Activated T-cell treated with anti-CD3 and anti-CD28 coated beads, Interleukin-2, amount 50 U/mL, for 4 hours (primary cell): Measurements from ENCODE around the gene GALNT9. TPM values are rescaled to one million over a fixed set of nuclear protein-coding genes. Genes with fewer than 3 reads are reported as not detected.
"Not testable (repeated sequence)": the region's sequence is repeated elsewhere in the genome, so short reads cannot be mapped to it uniquely, and the experiment has no call there.

Experiments used
- ATAC-seq, 2 donors: fragments of 200-7000 bp; cut with Tn5 transposase; one replicate each; pipeline ENCODE4 v1.10.0; 2021
- DNase-seq: peaks from one replicate; pipeline ENCODE4 v3.0.0-alpha.2; 2020
- H3K27me3 Mint-ChIP-seq: one replicate; pipeline ENCODE4 v1.8.0; 2021; ENCODE audit warnings: low read depth, mixed read lengths
- H3K36me3 Mint-ChIP-seq: one replicate; pipeline ENCODE4 v1.8.0; 2022; ENCODE audit warnings: mixed read lengths; ENCODE audit not compliant: insufficient read depth
- H3K4me1 Mint-ChIP-seq: one replicate; pipeline ENCODE4 v1.8.0; 2021; ENCODE audit warnings: low read depth, mixed read lengths
- H3K4me3 Mint-ChIP-seq: one replicate; pipeline ENCODE4 v1.8.0; 2021; ENCODE audit warnings: mild to moderate bottlenecking, moderate library complexity, mixed read lengths
- H3K9me3 Mint-ChIP-seq: one replicate; pipeline ENCODE4 v1.8.0; 2021; ENCODE audit warnings: mixed read lengths
- total RNA-seq, 3 donors: library from RNA; stranded (reverse); gene quantifications; one replicate each; pipeline ENCODE4 v1.2.1, GENCODE V29; 2021

The GALNT9 gene
- total RNA-seq = under 1 TPM; 0.30 to 0.71 (median 0.34) TPM

DNA sequence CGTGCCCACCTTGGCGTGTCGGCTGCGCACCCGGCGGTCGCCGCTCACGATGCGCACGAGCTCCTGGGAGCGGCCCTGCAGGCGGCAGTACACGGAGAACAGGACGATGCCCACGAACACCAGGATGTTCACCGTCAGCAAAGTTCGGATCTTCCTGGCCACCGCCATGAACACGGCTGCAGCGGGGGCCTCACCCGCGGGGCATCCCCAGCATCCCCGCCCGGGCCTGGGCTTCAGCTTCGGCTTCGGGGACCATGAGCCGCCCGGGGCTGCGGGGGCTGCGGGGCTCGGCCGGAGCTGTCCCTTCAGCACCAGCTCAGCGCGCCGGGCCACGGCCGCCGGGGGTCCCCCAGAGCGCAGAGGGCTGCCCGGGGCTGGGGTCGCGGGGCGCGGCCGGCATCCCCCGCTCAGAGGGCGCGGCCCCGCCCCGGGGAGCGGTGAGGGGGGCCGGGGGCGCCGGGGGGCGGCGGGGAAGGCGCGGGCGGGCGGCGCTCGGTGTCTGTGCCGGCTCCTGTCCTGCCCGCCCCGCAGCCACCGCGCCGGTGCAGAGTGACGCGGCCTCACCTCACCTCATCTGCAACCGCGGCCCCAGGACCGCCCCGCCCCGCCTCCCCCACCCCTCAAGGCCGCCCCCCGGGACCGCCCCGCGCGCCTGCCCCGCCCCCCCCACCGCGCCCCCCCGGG lies at the start of gene GALNT9:
TSS of gene GALNT9 (minus strand) at position 554 of the 684 bp plus-strand sequence. CDS start at position 168, 386 bp downstream.
- DNase-seq (no peak), ATAC-seq (peak; percentile 23 to 34)
- Mint-ChIP-seq H3K4me1 (peaks cover 10% of the 10 kb centered on the region), H3K27me3 (peaks cover 50% of the 10 kb centered on the region), H3K36me3 (no peaks in the 10 kb centered on the region), H3K9me3 (no peaks in the 10 kb centered on the region), H3K4me3 (peak within 1 kb of the TSS; percentile 40)

DNA sequence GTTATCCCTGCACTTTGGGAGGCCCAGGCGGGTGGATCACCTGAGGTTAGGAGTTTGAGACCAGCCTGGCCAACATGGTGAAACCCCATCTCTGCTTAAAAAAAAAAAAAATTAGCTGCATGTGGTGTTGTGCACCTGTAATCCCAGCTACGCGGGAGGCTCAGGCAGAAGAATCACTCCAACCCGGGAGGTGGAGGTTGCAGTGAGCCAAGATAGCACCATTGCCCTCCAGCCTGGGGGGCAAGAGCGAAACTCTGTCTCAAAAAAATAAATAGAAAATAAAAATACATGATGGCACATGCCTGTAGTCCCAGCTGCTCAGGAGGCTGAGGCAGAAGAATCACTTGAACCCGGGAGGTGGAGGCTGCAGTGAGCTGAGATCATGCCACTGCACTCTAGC lies 49.7 kb upstream of the GALNT9 start:
- H3K4me1 Mint-ChIP-seq, DNase-seq, H3K4me3 Mint-ChIP-seq, H3K9me3 Mint-ChIP-seq, ATAC-seq, H3K36me3 Mint-ChIP-seq: not testable (repeated sequence)
- peaks cover 40% of the 10 kb centered on the region for H3K27me3 Mint-ChIP-seq

DNA sequence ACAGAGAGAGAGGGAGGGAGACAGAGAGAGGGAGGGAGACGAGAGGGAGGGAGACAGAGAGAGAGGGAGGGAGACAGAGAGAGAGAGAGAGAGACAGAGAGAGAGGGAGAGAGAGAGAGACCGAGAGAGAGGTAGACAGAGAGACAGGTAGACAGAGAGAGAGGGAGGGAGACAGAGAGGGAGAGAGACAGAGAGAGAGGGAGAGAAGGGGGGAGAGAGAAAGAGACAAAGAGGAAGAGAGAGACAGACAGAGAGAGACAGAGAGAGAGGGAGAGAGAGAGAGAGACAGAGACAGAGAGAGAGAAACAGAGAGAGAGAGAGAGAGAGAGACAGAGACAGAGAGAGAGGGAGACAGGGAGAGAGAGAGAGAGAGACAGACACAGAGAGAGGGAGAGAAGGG lies 47.8 kb upstream of the GALNT9 start:
- H3K4me1 Mint-ChIP-seq = no peaks in the 10 kb centered on the region

DNA sequence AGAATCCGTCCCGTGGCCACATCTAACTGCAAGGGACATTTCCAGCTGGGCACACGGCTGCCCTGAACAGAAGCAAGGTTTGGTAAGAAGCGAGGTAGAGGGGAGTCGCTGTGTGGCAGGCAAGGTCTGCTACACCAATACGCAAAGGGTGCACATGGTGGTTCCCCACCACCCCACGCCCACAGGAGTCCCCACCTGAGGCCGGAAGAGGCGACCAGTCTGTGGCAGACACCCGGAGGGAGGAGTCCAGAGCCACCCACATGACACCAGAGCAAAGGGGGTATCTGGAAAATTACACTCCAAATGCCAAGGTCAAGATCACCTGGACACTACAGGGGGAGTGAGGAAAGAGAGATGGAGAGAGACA lies 47.1 kb upstream of the GALNT9 start:
- Mint-ChIP-seq H3K4me3 (no peak overlapping the region), H3K9me3 (no peaks in the 10 kb centered on the region), H3K27me3 (peaks cover 59% of the 10 kb centered on the region), H3K36me3 (no peaks in the 10 kb centered on the region), H3K4me1 (no peaks in the 10 kb centered on the region)
- DNase-seq = no peak
- ATAC-seq = no peak

More for the DNA sequence above, 47.8 kb upstream of the GALNT9 start:
- H3K4me3 Mint-ChIP-seq = no peak overlapping the region
- no peaks in the 10 kb centered on the region for H3K36me3 Mint-ChIP-seq
- H3K27me3 Mint-ChIP-seq = peaks cover 55% of the 10 kb centered on the region
- H3K9me3 Mint-ChIP-seq = no peaks in the 10 kb centered on the region
- ATAC-seq (no peak), DNase-seq (no peak)

DNA sequence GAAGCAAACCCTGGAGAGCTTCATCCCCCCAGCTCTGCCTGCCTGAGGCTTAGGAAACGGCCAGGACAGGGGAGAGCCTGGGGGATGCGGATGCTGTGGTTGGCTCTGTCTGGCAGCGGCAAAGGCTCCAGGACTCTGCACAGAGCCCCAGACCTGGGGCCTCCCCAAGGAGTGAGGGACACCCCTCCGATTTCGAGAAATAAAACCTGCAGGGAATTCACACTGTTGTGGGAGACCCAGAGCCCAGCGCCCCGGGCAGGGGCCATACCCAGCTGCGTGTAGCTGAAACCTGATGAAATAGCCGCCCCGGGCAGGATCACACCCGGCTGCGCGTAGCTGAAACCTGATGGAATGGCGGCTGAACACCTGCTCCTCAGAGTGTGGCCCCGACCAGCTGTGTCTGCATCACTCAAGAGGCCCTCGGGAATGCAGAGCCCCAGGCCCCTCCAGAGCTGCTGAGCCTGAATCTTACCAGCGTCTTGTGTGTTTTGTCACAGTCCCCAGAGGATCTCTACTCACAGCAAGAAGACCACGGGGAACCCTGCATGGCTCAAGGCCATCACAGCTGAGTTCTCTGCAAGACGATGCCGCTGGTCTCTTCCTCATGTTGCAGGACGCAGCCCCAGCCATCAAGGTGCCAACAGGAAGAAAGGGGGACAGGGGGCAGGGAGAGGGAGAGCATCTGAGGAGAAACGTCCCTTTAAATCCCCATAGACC lies 46.5 kb upstream of the GALNT9 start:
- ATAC-seq (no peak), DNase-seq (no peak)
- no peaks in the 10 kb centered on the region for H3K9me3 Mint-ChIP-seq
- H3K4me3 Mint-ChIP-seq = no peak overlapping the region
- H3K4me1 Mint-ChIP-seq = no peaks in the 10 kb centered on the region
- no peaks in the 10 kb centered on the region for H3K36me3 Mint-ChIP-seq
- H3K27me3 Mint-ChIP-seq = peaks cover 64% of the 10 kb centered on the region

DNA sequence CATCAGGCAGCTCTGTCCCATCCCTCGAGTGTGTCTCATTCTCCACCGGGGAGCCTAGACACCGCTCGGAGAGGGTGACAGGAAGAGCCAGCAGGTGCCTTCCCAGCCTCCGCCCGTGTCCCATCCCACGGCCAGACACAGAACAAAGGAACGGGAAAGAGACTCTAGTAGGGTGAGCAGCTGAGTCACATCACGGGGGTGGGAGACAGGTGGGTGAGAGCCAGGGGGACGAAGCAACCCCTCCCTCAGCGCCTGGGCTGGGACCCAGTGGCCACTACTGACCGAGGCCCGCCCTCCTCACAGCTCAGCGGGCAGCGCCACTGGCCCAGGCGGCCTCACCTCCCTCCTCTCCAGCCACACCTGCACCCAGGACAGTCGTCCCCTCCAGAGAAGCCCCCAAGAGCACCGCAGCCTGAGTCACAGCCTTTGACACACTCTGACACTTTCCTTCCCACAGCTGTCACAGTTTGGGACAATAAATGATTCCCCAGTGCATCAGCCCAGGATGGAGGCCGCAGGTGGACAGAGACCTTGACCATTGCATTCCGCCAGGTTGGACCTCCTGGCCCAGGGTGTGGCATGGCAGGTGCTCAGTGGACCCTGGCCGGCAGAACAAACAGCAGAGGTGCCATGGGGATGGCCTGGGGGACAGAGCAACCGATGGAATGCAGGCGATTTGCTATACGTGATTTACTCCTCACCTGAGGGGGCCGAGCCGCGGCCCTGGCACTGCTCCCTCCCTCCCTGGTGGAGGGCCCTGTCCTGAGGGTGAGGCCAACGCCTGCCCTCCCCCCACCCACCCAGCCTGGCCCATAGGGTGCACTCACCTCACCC lies 45.4 kb upstream of the GALNT9 start:
- no peaks in the 10 kb centered on the region for H3K36me3 Mint-ChIP-seq
- no peak for DNase-seq
- peaks cover 69% of the 10 kb centered on the region for H3K27me3 Mint-ChIP-seq
- H3K9me3 Mint-ChIP-seq = no peaks in the 10 kb centered on the region
- ATAC-seq = no peak
- H3K4me3 Mint-ChIP-seq = no peak overlapping the region
- no peaks in the 10 kb centered on the region for H3K4me1 Mint-ChIP-seq

DNA sequence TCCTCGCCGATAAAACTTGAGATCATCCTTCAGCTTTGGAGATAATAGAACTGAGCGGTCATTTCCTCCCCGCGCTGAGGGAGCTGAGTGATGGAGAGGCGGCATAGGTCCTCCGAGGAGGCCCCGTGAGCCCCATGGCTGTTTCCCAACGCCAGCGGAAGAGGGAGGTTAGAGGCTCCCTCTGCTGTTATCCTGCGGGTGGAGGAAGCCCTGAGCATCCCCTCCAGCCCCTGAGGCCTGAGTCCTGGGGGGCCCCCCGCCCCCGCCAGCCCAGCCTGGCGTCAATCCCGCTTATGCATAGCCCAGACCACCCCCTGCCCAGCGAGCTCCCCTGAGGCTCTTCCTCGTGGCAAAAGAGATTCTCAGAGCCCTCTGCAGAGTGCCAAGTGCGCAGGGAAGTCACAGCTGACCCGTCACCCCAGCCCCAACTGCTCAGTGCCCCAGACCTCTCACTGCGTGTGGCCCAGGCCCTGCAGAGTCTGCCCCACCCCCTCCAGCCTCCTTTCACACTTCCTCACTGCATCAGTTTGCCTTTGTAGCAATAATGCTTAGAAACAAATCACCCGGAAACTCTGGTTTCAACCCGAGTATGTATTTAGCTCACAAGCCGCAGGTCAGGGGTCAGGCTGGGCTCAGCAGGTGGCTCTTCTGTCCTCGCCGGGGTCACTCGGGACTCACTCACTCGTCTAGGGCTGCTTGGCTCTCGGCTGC lies 44.7 kb upstream of the GALNT9 start:
- no peaks in the 10 kb centered on the region for H3K36me3 Mint-ChIP-seq
- no peaks in the 10 kb centered on the region for H3K9me3 Mint-ChIP-seq
- peaks cover 69% of the 10 kb centered on the region for H3K27me3 Mint-ChIP-seq
- H3K4me3 Mint-ChIP-seq = no peak overlapping the region
- ATAC-seq (no peak), DNase-seq (no peak)
- H3K4me1 Mint-ChIP-seq = no peaks in the 10 kb centered on the region

DNA sequence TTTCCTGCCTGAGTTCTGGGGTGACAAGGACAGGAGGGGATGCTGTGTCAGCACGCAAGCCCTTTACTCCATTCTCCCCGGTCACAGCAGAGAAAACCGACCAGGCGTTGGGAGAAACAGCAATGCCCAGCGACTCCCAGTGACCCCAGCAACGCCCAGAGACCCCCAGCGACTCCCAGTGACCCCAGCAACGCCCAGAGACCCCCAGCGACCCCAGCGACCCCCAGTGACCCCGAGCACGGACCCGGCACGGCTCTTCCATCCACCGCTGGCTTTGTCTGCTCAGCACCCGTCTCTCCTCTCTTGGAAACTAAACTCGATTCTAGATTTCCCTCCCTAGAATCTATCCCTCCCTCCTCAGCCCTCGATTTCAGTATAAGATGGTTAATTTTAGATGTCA lies 38.5 kb upstream of the GALNT9 start:
- Mint-ChIP-seq H3K4me3 (no peak overlapping the region), H3K36me3 (no peaks in the 10 kb centered on the region), H3K4me1 (no peaks in the 10 kb centered on the region), H3K27me3 (peaks cover 30% of the 10 kb centered on the region), H3K9me3 (no peaks in the 10 kb centered on the region)
- DNase-seq (no peak), ATAC-seq (no peak)

DNA sequence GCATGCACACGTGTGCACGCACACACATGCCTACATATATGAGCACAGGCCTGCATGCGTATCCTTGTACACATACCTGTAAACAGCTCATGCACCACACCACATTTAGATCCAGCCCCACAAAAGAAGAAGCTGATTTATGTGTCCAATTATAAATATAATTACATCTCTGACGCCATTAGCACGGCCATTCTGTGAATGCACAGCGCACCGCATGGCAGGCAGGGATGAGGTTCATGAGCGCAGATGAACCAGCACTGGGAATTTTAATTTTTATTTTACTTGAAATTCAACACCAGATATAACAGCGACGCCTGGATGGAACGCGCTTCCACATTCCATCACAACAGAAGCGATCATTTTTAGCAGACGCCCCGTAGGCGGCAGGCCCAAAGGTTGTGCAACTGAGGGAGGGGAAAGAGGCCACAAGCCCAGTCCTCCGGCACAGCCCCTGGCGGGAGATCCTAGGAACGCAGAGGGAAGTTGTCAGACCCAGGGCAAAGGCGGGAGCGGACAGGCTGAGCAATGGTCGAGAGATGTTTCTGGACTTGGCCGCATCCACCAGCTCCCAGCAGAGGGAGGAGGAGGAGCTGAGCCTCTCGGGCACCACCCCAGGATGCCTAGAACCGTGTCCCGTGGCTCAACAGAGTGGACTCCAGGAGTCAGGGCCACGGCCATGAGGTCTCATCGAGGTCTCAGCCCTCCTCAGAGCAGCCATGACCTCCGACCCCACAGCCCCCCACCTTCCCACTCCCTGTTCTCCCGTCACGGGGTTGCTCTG lies 37.9 kb upstream of the GALNT9 start:
- no peaks in the 10 kb centered on the region for H3K9me3 Mint-ChIP-seq
- no peaks in the 10 kb centered on the region for H3K36me3 Mint-ChIP-seq
- ATAC-seq (no peak), DNase-seq (no peak)
- no peak overlapping the region for H3K4me3 Mint-ChIP-seq
- H3K27me3 Mint-ChIP-seq = peaks cover 24% of the 10 kb centered on the region
- H3K4me1 Mint-ChIP-seq = no peaks in the 10 kb centered on the region

DNA sequence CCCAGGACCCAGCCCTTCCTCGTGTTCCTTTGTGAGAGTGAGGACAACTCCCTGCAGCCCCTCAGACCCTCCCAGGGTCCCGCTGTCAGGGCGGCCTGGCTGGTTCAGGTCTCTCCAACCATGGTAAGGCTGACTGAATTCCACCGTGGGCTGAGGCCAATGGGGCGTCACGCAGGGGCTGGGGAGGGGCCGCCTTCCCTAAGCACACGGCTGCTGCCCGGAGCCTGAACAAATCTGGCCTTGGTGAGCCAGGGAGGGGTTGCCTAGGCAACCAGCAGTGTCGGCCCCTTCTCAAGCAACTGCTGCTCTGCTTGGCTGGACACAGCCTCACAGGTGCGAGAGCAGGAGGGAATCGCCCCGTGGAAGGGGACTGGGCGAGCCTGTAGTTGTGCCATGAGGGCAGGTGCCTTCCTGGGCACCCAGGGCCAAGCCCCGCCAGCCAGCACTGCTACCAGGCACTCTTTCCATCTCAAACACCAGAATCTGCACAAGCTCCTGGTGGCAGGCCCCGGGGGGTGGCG lies 37.0 kb upstream of the GALNT9 start:
- no peaks in the 10 kb centered on the region for H3K36me3 Mint-ChIP-seq
- no peaks in the 10 kb centered on the region for H3K4me1 Mint-ChIP-seq
- no peak for DNase-seq
- H3K27me3 Mint-ChIP-seq = peaks cover 19% of the 10 kb centered on the region
- no peak for ATAC-seq
- no peak overlapping the region for H3K4me3 Mint-ChIP-seq
- H3K9me3 Mint-ChIP-seq = no peaks in the 10 kb centered on the region

DNA sequence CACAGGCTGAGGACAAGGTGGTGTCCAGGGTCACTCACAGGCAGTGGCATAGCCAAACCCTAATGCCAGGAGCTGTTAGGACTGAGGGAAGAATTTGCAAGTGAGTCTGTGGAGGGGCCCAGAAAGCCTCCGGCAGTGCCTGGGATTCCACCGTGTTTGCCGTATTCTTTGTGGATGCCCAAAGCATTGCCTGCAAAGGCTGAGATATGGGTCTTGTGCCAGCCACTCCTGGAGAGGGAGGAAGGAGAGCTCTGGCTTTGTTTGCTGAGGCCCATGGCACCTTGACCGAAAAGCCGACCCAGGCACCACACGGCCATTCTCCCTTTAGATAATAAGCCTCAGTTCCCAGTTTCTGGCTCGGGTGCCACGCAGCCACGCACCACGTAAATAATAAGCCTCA lies 35.8 kb upstream of the GALNT9 start:
- Mint-ChIP-seq H3K4me3 (no peak overlapping the region), H3K4me1 (no peaks in the 10 kb centered on the region), H3K36me3 (no peaks in the 10 kb centered on the region), H3K27me3 (peaks cover 7% of the 10 kb centered on the region), H3K9me3 (no peaks in the 10 kb centered on the region)
- no peak for DNase-seq
- no peak for ATAC-seq

DNA sequence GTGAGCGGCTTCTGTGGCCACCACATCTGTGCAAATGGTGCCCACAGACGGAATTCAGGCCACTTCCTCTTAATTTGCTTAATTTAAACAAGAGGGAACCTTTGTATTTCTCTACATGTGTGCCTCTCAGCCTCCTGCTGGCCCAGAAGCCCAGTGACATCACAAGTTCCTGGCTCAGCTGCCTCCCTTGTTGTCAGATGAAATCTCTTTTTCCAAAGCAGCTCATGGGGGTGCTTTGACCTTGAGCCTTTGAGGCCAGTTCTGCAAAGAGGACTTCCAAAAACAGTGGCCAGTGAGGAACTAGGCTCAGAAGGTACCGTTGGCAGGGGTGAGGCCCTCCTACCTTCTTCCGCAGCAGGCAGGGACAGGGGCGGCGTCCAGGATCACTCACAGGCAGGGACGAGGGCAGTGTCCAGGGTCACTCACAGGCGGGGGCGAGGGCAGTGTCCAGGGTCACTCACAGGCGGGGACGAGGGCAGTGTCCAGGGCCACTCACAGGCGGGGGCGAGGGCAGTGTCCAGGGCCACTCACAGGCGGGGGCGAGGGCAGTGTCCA lies 35.0 kb upstream of the GALNT9 start:
- Mint-ChIP-seq H3K4me1 (no peaks in the 10 kb centered on the region), H3K4me3 (no peak overlapping the region), H3K9me3 (no peaks in the 10 kb centered on the region), H3K36me3 (no peaks in the 10 kb centered on the region), H3K27me3 (peaks cover 2% of the 10 kb centered on the region)
- ATAC-seq (no peak), DNase-seq (no peak)

DNA sequence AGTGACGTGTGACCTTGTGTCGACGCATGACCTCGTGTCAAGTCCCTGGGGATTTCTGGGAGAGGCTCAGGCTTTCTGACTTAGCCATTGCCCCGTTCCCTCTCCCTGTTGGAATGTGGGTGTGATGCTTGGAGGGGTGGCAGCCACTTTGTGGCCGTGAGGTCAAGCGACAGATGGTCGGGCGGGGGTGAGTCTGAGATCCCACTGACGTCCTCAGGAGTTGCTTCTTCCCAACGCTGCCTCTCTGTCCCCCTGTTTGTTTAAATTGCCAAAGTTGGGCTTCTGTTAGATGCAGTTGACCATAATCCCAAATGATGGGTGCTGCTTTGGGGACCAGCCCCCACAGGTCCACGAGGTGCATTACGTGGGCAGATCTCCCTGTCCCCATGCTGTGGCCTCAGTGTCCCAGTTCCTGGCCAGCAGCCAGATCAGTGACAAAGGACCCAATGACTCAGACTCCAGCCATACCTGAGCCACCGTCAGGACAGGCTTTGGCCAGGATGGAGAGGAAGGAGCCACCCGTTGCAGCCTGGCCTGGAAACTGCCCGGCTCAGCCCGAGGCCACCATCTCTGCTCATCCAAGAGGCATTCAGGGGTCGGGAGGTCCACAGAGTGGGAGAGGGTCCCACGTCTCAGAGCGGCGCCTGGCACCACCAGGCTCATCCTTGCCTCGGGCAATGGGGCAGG lies 34.4 kb upstream of the GALNT9 start:
- H3K36me3 Mint-ChIP-seq = no peaks in the 10 kb centered on the region
- H3K4me1 Mint-ChIP-seq = no peaks in the 10 kb centered on the region
- no peaks in the 10 kb centered on the region for H3K27me3 Mint-ChIP-seq
- ATAC-seq (no peak), DNase-seq (no peak)
- H3K4me3 Mint-ChIP-seq = no peak overlapping the region
- no peaks in the 10 kb centered on the region for H3K9me3 Mint-ChIP-seq
